MG63 (cell line): ENCODE measurements around the gene GGTA1. TPM values are rescaled to one million over a fixed set of nuclear protein-coding genes. Genes with fewer than 3 reads are reported as not detected.
"Not testable (repeated sequence)": the region's sequence is repeated elsewhere in the genome, so short reads cannot be mapped to it uniquely, and the experiment has no call there.

ENCODE experiments used
- DNase-seq: peaks from one replicate; pipeline ENCODE4 v3.0.0-alpha.2; 2020
- H3K27me3 ChIP-seq: fragments of 250-450 bp; sonication (Bioruptor Pico); 2 replicates; pipeline ENCODE4 v1.5.1; 2020; ENCODE audit warnings: mild to moderate bottlenecking, moderate library complexity
- H3K36me3 ChIP-seq: fragments of 250-450 bp; sonication (Bioruptor Pico); 2 replicates; pipeline ENCODE4 v1.5.1; 2020; ENCODE audit warnings: mild to moderate bottlenecking, moderate library complexity
- H3K4me3 ChIP-seq: fragments of 250-450 bp; sonication (Bioruptor Pico); 2 replicates; pipeline ENCODE4 v1.5.1; 2020; ENCODE audit warnings: mild to moderate bottlenecking, moderate library complexity
- H3K9me3 ChIP-seq: fragments of 250-450 bp; sonication (Bioruptor Pico); 2 replicates; pipeline ENCODE4 v1.5.1; 2020; ENCODE audit warnings: mild to moderate bottlenecking, moderate library complexity
- total RNA-seq: library from RNA; depleted of rRNA; stranded (reverse); fragments of >200 nt; shearing (Covaris generic); gene quantifications from 2 replicates; pipeline ENCODE4 v1.2.3, GENCODE V29; 2014; ENCODE audit warnings: low replicate concordance

GGTA1 gene
- total RNA-seq, 1 experiment from 2014 or later: 6.2 TPM

- no peaks in the 10 kb centered on the region for H3K9me3 ChIP-seq
- H3K36me3 ChIP-seq: no peaks in the 10 kb centered on the region
- H3K27me3 ChIP-seq: 0 out of 2 replicates have a peak, but pooled peaks cover 2% of the 10 kb centered on the region
- no peak overlapping the region for H3K4me3 ChIP-seq
- DNase-seq: no peak
Observed at GRCh38 chr9:121449786-121450185, 49.9 kb downstream of the GGTA1 start.

- Histone ChIP-seq H3K4me3 (no peak overlapping the region), H3K36me3 (no peaks in the 10 kb centered on the region), H3K27me3 (0 out of 2 replicates have a peak, but pooled peaks cover 2% of the 10 kb centered on the region), H3K9me3 (no peaks in the 10 kb centered on the region)
- DNase-seq: peak; percentile 6
Observed at GRCh38 chr9:121447321-121447834, 52.3 kb downstream of the GGTA1 start.

- no peak for DNase-seq
- H3K4me3 ChIP-seq: no peak overlapping the region
- H3K36me3 ChIP-seq: no peaks in the 10 kb centered on the region
- H3K9me3 ChIP-seq: no peaks in the 10 kb centered on the region
- H3K27me3 ChIP-seq: 0 out of 2 replicates have a peak, but pooled peaks cover 2% of the 10 kb centered on the region
Observed at GRCh38 chr9:121445986-121446385, 53.7 kb downstream of the GGTA1 start.

DNA sequence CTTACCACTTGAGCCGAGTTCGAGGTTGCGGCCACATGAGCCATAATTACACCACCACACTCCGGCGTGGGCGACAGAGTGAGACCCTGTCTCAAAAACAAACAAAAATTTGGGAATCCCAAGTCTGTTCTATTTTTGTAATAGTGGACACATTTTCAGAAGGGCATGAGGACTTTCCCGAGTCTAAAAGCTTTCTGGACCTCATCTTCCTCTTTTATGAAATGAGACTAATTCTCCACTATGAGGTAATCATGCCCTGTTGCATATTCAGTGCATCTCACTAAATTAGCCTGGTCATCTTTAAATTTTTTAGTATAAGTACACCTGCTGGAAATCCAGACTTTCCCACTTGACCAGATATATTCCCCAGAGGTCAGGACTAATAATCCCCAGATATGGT is 55.7 kb downstream of the GGTA1 start:
- no peaks in the 10 kb centered on the region for H3K36me3 ChIP-seq
- DNase-seq: no peak
- 0 out of 2 replicates have a peak, but pooled peaks cover 2% of the 10 kb centered on the region for H3K27me3 ChIP-seq
- H3K9me3 ChIP-seq: no peaks in the 10 kb centered on the region
- no peak overlapping the region for H3K4me3 ChIP-seq

- no peak overlapping the region for H3K4me3 ChIP-seq
- H3K36me3 ChIP-seq: no peaks in the 10 kb centered on the region
- no peaks in the 10 kb centered on the region for H3K27me3 ChIP-seq
- no peaks in the 10 kb centered on the region for H3K9me3 ChIP-seq
- DNase-seq: no peak
Observed at GRCh38 chr9:121441165-121441564, 58.5 kb downstream of the GGTA1 start.

DNA sequence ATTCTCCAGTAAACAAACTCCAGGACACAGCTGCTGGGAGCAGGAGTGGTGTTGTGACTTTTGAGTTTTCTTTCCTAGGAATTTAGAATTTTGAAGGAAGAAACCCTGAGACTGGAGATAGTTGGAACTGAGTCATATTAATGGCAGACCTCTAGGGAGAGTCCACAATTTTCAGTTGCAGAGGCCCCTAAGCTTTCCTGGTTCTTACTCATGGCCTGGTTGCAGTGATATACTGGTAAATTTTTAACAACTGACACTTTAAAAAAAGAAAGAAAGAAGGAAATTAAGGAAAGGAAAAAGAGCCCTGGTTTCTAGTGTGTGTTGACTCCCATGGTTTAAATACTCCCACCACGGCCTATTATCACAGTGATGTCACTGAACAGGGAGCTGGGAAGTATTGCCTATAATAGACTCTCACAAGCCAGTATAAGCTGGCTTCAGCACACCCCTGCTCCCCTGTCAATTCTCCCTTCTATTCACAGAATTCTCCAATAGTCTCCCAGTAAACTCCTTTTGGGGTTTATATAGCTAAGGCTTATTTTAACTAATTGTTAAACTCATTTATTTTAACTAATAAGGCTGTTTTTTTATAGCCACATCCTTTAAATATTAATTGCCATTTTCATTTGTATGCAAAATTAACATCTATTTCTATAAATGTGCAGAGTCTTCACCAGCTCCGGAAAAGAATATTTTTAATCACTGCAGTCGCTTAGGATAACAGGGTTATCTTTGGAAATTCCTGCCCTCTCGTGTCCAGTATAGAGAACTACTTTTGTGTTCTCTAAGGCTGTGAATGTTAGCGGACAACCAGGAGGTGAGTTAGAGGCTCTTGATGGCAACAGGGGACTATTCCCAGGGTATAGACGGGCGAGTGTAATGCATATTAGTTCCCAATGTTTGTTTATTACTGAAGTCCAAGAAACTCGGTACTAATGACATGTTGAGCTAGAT is 59.7 kb downstream of the GGTA1 start:
- Histone ChIP-seq H3K27me3 (no peaks in the 10 kb centered on the region), H3K4me3 (no peak overlapping the region), H3K9me3 (no peaks in the 10 kb centered on the region), H3K36me3 (no peaks in the 10 kb centered on the region)
- no peak for DNase-seq

DNA sequence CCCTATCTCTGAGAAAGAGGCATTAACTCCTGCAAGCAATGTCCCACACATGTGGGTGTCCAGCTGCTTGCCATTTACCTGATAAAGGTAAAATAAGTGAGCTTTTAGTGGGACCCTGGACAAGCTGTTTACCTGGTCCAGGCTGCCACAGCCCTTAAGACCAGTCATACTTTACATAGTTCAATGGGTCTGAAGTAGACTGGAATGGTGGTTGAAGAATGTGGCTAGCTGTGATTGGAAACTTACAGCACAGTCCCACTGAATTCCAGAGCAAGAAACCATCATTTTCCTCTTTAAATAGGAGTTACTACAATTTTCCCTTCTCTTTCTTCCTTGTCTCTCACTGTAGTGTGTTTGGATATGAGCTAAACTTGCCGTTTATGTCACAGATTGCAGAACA is 60.6 kb downstream of the GGTA1 start:
- H3K36me3 ChIP-seq: no peaks in the 10 kb centered on the region
- H3K4me3 ChIP-seq: no peak overlapping the region
- no peaks in the 10 kb centered on the region for H3K27me3 ChIP-seq
- DNase-seq: no peak
- no peaks in the 10 kb centered on the region for H3K9me3 ChIP-seq

- Histone ChIP-seq H3K27me3 (no peaks in the 10 kb centered on the region), H3K9me3 (no peaks in the 10 kb centered on the region)
Observed at GRCh38 chr9:121437891-121438290, 61.8 kb downstream of the GGTA1 start.

DNA sequence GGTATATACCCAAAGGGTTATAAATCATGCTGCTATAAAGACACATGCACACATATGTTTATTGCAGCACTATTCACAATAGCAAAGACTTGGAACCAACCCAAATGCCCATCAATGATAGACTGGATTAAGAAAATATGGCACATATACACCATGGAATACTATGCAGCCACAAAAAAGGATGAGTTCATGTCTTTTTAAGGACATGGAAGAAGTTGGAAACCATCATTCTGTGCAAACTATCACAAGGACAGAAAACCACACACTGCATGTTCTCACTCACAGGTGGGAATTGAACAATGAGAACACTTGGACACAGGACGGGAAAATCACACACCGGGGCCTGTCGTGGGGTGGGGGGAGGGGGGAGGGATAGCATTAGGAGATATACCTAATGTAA is 62.6 kb downstream of the GGTA1 start:
- DNase-seq, H3K36me3 ChIP-seq, H3K4me3 ChIP-seq, H3K27me3 ChIP-seq, H3K9me3 ChIP-seq: not testable (repeated sequence)

More at GRCh38 chr9:121437891-121438290, 61.8 kb downstream of the GGTA1 start:
- no peak overlapping the region for H3K4me3 ChIP-seq
- no peak for DNase-seq
- H3K36me3 ChIP-seq: no peaks in the 10 kb centered on the region

DNA sequence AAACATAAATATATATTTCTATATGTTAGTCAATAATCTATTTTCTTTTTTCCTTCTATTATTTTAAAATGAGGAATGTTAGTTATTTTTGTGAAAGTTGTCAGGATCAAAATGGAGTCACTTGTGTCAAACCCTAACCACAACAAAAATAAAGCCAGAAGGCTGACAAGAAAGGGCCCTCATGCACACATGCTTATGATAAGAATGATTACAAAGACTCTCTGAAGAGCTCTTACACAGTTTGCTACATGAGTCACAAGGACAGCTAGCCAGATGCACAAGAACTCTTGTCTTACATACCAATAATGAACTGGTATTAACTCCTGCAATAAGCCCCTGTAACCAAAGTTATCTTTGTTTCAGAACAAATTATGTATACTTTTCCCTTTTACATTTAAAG is 64.7 kb downstream of the GGTA1 start:
- Histone ChIP-seq H3K9me3 (no peaks in the 10 kb centered on the region), H3K36me3 (no peaks in the 10 kb centered on the region), H3K27me3 (no peaks in the 10 kb centered on the region), H3K4me3 (no peak overlapping the region)
- no peak for DNase-seq

DNA sequence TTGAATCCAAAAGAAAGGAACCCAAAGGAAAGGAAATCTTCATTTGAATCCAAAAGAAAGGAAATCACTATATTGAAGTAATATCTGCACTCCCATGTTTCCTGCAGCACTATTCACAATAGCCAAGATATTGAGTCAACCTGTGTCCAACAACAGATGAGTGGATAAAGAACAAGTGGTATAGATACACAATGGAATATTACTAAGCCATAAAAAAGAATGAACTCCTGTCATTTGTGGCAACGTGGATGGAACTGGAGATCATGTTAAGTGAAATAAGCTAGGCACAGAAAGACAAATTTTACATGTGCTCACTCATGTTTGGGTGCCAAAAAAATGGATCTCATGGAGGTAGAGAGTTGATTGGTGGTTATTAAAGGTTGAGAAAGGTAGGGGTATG is 71.7 kb downstream of the GGTA1 start:
- H3K9me3 ChIP-seq: no peaks in the 10 kb centered on the region; the same call in 1 of the 2 replicates
- no peak overlapping the region for H3K4me3 ChIP-seq
- DNase-seq: no peak
- no peaks in the 10 kb centered on the region for H3K36me3 ChIP-seq
- H3K27me3 ChIP-seq: no peaks in the 10 kb centered on the region

DNA sequence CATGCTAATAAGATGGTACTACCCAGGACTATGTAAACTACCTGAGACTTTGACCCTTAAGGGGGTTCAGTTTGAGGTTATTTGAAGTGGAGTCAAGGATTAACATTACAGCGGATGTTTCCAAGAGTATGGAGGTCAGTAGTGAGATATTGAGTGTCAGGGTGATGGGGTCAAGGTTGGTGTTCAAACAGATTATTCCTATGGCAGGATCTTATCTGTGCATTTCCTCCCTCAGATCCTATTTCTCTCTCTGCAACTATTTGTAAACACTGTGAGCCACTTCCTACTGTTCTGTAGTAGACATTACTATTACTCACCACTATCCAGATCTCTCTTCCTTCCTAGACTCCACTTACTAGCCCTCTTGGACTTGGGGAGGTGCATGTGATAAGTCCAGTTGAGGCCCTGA is 75.6 kb downstream of the GGTA1 start:
- DNase-seq: no peak
- Histone ChIP-seq H3K4me3 (no peak overlapping the region), H3K36me3 (no peaks in the 10 kb centered on the region), H3K9me3 (no peaks in the 10 kb centered on the region; the same call in 1 of the 2 replicates), H3K27me3 (no peaks in the 10 kb centered on the region)

DNA sequence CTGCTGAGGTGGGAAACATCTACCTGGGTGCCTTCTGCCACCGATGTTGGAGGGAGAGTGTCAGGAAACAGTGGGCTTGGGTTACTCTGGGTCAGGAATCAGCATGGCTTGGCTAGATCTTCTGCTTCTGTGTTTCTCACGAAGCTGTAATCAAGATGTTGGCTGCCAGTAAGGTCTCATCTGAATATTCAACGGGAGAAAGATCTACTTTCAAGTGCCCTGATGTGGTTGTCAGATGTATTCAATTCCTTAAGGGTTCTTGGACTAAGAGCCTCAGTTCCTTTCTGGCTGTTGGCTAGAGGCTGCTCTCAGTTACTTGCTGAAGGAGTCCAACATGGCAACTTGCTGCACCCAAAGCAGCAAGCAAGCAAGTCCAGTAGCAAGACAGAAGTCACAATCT is 87.7 kb downstream of the GGTA1 start:
- Histone ChIP-seq H3K9me3 (0 out of 2 replicates have a peak, but pooled peaks cover 2% of the 10 kb centered on the region), H3K4me3 (no peak overlapping the region), H3K36me3 (no peaks in the 10 kb centered on the region), H3K27me3 (no peaks in the 10 kb centered on the region)
- no peak for DNase-seq

- Histone ChIP-seq H3K9me3 (peaks cover 10% of the 10 kb centered on the region; the same call in 1 of the 2 replicates), H3K27me3 (no peaks in the 10 kb centered on the region), H3K4me3 (no peak overlapping the region), H3K36me3 (no peaks in the 10 kb centered on the region)
- no peak for DNase-seq
Observed at GRCh38 chr9:121405899-121406298, 93.7 kb downstream of the GGTA1 start.
